NCI-H2196 treated with DMSO at 0.1 percent for 48 hours (cell line): ENCODE measurements around the gene INSM2.

Experiments used
- DNase-seq: peaks from one replicate; lab custom pipeline; 2025; ENCODE audit not compliant: unreplicated experiment; lab: John Stamatoyannopoulos, UW

INSM2 gene

GRCh38 chr14:35533357-35534207 lies at the start of gene INSM2:
Gene INSM2 (plus strand): TSS chr14:35534164. CDS start chr14:35534253, 89 bp downstream.
- DNase-seq, result peak; percentile 78

- no peak for DNase-seq
Observed at GRCh38 chr14:35492569-35493014, 41.4 kb upstream of the INSM2 start.

- no peak for DNase-seq
Observed at GRCh38 chr14:35495278-35495677, 38.7 kb upstream of the INSM2 start.

GRCh38 chr14:35499180-35499579 lies 34.8 kb upstream of the INSM2 start:
- no peak for DNase-seq

- DNase-seq, result no peak
Observed at GRCh38 chr14:35503646-35504045, 30.3 kb upstream of the INSM2 start.

- no peak for DNase-seq
Observed at GRCh38 chr14:35504260-35504659, 29.7 kb upstream of the INSM2 start.

GRCh38 chr14:35506461-35506860 lies 27.5 kb upstream of the INSM2 start:
- no peak for DNase-seq

- DNase-seq, result no peak
Observed at GRCh38 chr14:35506927-35507326, 27.0 kb upstream of the INSM2 start.

- no peak for DNase-seq
Observed at GRCh38 chr14:35509846-35510245, 24.1 kb upstream of the INSM2 start.

GRCh38 chr14:35512765-35513164 lies 21.2 kb upstream of the INSM2 start:
- no peak for DNase-seq

- no peak for DNase-seq
Observed at GRCh38 chr14:35515916-35516315, 18.0 kb upstream of the INSM2 start.

GRCh38 chr14:35519986-35520385 lies 14.0 kb upstream of the INSM2 start:
- DNase-seq, result no peak

GRCh38 chr14:35525695-35526094 lies 8.3 kb upstream of the INSM2 start:
- DNase-seq, result no peak

GRCh38 chr14:35526962-35527361 lies 7.0 kb upstream of the INSM2 start:
- DNase-seq, result no peak

- DNase-seq, result no peak
Observed at GRCh38 chr14:35531960-35532747, 1.8 kb upstream of the INSM2 start.

GRCh38 chr14:35532783-35533356 lies 1.1 kb upstream of the INSM2 start:
- DNase-seq, result no peak

- peak; percentile 52 for DNase-seq
Observed at GRCh38 chr14:35534208-35534872, 376 bp downstream of the INSM2 start.

GRCh38 chr14:35534873-35535482 lies 1.0 kb downstream of the INSM2 start:
- DNase-seq, result no peak

- no peak for DNase-seq
Observed at GRCh38 chr14:35535483-35536112, 1.6 kb downstream of the INSM2 start.

GRCh38 chr14:35539969-35540368 lies 6.0 kb downstream of the INSM2 start:
- no peak for DNase-seq
